Epithelial cell of esophagus (primary cell): ENCODE data around the gene SLC23A2.
"Not testable (repeated sequence)": the region's sequence is repeated elsewhere in the genome, so short reads cannot be mapped to it uniquely, and the experiment has no call there.

ENCODE experiments used
- DNase-seq: peaks from one replicate; pipeline ENCODE4 v3.0.0; 2010; ENCODE audit warnings: low read depth
- H3K4me3 ChIP-seq: 2 replicates; pipeline ENCODE4 v1.5.1; 2011; ENCODE audit warnings: mild to moderate bottlenecking, low read length, control low read depth
- CTCF ChIP-seq: IDR thresholded peaks from 2 replicates; pipeline ENCODE4 v1.5.1; 2011; ENCODE audit warnings: low read depth, mild to moderate bottlenecking, low read length, control low read depth, inconsistent platforms; ENCODE audit not compliant: insufficient read depth; ENCODE audit errors: missing control alignments

Gene SLC23A2

DNA sequence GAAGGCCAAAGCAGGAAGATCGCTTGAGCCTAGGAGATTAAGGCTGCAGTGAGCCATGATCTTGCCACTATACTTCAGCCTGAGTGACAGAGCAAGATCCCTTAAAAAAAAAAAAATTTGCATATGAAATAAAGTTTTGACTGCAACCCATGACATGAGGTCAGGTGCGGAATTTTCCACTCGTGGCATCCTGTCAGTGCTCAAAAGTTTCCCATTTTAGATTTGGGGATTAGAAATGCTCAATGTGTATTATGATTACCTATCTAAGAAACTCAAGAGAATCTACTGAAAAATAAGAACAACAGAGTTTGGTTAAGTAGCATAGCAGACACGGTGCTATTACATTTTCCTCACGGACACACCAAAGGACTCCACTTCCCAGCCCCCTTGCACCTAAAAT lies 11.7 kb downstream of the SLC23A2 start:
- H3K4me3 ChIP-seq, result no peak overlapping the region
- DNase-seq, result no peak
- TF ChIP-seq CTCF, result no peak

DNA sequence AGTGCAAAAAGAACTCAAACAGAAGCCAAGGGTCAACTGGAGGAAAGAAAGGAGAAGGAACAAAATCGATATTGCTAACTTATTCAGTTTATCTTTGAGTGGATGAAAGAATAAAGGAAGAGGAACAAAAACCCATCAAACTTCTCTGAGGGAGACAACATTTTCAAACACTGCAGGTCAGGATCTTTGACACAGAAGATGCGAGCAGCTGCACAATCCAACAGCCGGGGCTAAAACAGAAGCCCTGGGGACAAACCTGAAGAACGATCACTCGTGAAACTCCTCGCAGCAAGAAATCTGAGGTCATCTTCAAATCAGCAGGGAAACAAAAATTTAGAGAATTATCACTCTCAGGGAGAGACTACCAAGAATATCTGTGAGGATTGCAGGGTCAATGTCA lies 14.2 kb downstream of the SLC23A2 start:
- TF ChIP-seq CTCF, result no peak
- no peak for DNase-seq
- no peak overlapping the region for H3K4me3 ChIP-seq

- no peak overlapping the region for H3K4me3 ChIP-seq
- DNase-seq, result no peak
- TF ChIP-seq CTCF, result no peak
Observed at GRCh38 chr20:4985658-4986057, 15.7 kb downstream of the SLC23A2 start.

- no peak for DNase-seq
- no peak overlapping the region for H3K4me3 ChIP-seq
- no peak for TF ChIP-seq CTCF
Observed at GRCh38 chr20:4982281-4982680, 19.0 kb downstream of the SLC23A2 start.

GRCh38 chr20:4979841-4980410 lies 21.4 kb downstream of the SLC23A2 start:
- no peak for DNase-seq
- no peak overlapping the region for H3K4me3 ChIP-seq
- no peak for TF ChIP-seq CTCF

GRCh38 chr20:4978050-4978918 lies 23.0 kb downstream of the SLC23A2 start:
- H3K4me3 ChIP-seq, result no peak overlapping the region
- no peak for DNase-seq
- no peak for TF ChIP-seq CTCF

DNA sequence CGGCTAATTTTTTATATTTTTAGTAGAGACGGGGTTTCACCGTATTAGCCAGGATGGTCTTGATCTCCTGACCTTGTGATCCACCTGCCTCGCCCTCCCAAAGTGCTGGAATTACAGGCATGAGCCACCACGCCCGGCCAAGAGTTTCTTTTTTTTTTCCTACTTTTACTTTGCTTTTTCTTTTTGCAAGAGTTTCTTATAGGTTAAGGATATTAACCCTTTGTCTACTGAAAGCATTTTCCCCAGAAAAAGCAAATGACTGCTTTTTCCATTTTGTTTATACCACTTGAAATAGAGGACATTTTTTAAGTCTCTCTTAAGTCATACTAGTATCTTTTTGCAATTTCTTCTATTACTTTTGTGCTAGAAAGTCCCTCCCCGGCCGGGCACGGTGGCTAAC lies 25.3 kb downstream of the SLC23A2 start:
- DNase-seq, H3K4me3 ChIP-seq: not testable (repeated sequence)
